ENCODE results near the gene GCN1. TPM values are rescaled to one million over a fixed set of nuclear protein-coding genes. Genes with fewer than 3 reads are reported as not detected.
A peak's percentile ranks its signal among the peaks of the same experiment; 100 is the strongest.

The GCN1 gene, protein sequence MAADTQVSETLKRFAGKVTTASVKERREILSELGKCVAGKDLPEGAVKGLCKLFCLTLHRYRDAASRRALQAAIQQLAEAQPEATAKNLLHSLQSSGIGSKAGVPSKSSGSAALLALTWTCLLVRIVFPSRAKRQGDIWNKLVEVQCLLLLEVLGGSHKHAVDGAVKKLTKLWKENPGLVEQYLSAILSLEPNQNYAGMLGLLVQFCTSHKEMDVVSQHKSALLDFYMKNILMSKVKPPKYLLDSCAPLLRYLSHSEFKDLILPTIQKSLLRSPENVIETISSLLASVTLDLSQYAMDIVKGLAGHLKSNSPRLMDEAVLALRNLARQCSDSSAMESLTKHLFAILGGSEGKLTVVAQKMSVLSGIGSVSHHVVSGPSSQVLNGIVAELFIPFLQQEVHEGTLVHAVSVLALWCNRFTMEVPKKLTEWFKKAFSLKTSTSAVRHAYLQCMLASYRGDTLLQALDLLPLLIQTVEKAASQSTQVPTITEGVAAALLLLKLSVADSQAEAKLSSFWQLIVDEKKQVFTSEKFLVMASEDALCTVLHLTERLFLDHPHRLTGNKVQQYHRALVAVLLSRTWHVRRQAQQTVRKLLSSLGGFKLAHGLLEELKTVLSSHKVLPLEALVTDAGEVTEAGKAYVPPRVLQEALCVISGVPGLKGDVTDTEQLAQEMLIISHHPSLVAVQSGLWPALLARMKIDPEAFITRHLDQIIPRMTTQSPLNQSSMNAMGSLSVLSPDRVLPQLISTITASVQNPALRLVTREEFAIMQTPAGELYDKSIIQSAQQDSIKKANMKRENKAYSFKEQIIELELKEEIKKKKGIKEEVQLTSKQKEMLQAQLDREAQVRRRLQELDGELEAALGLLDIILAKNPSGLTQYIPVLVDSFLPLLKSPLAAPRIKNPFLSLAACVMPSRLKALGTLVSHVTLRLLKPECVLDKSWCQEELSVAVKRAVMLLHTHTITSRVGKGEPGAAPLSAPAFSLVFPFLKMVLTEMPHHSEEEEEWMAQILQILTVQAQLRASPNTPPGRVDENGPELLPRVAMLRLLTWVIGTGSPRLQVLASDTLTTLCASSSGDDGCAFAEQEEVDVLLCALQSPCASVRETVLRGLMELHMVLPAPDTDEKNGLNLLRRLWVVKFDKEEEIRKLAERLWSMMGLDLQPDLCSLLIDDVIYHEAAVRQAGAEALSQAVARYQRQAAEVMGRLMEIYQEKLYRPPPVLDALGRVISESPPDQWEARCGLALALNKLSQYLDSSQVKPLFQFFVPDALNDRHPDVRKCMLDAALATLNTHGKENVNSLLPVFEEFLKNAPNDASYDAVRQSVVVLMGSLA (N-terminal part only)
- total RNA-seq (10 to 100 TPM; 24.4 to 51.7 (median 34.6) TPM), polyA plus RNA-seq (10 to 100 TPM in 1 of 2 donors, 1 to 10 TPM in 1; 7.2 to 26.7 TPM)
- long read RNA-seq, donor 1, partial matches to known transcripts, result 32 of 33 reads
- long read RNA-seq, donor 1, other reads (novel, unspliced or antisense), result 1 of 33 reads
- long read RNA-seq, donor 2, partial matches to known transcripts, result 25 of 26 reads
- long read RNA-seq, donor 2, other reads (novel, unspliced or antisense), result 1 of 26 reads
- long read RNA-seq, donor 3, full-length matches to known transcripts, result 1 of 27 reads
- long read RNA-seq, donor 3, partial matches to known transcripts, result 23 of 27 reads
- long read RNA-seq, donor 3, other reads (novel, unspliced or antisense), result 3 of 27 reads

DNA sequence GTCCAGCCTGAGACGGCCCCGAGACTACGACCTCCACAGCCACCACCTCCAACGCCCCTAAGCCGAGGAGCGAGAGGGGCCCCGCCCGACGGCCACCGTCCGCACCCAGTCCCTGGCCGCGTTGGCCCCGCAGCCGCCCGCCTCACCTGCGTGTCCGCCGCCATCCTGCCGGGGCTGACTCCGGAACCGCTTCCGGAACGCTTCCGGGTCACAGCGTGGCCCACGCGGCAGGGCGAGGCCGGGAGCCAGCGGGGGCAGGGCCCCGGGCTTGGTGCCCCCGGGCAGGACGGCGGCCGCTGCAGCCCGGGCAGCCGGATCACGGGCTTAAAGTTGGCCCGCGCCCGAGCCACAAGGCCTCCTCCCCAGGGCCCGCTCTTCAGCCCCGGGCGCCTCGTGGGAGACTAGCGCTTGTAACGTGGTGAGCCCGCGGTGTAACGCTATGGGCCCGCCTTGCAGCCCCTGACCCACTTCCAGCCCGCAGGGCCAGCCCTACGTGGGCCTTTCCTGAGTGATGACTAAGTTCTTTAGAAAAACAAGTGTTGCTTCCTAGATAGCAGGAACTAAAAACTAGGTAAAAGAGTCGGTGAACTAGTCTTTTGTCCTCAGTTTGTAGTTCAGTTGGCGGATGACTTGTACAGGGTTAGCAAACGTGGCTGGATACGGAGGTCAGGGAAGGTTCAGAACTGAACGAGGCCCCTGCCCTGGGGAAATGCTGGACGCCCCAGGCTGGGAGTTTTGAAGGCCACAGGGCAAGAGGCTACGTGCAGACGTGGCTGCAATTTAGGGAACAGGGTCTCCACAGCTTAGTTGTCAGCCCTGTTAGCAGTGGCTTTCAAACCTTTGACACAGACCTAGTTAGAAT, at the start of gene GCN1:
GCN1 (minus strand) TSS at position 182 of the 862 bp plus-strand sequence; CDS start at position 164, 18 bp downstream.
- peak within 1 kb of the TSS; percentile 73 to 97 (median 90) for H3K27ac ChIP-seq
- H3K36me3 ChIP-seq, result peaks cover 3 to 67% (median 48%) of the 10 kb centered on the region in 9 donors
- peak; percentile 85 to 94 (median 87) for DNase-seq
- peak within 1 kb of the TSS; percentile 63 to 99 (median 91) for H3K4me3 ChIP-seq
- intact Hi-C loops (cut with DNase I), result loop anchor here in 1 of 10 donors (2.0 kb wide), 1 partner anchor 78 kb away; the partner anchor contains the start of gene RAB35
- WGBS, 4 donors, result 3 to 5% (median 3%) methylated on average over 23 to 62 of the region's 62 CpGs
- peaks cover 13 to 55% (median 29%) of the 10 kb centered on the region in 12 donors for H3K4me1 ChIP-seq
- no peaks in the 10 kb centered on the region for H3K27me3 ChIP-seq
- peak; percentile 74 to 97 (median 95) for ATAC-seq
- peak in 1 of 2 donors; percentile 89 for TF ChIP-seq POLR2A (IDR thresholded peaks at IDR 0.05)
- TF ChIP-seq, protein P1, sequence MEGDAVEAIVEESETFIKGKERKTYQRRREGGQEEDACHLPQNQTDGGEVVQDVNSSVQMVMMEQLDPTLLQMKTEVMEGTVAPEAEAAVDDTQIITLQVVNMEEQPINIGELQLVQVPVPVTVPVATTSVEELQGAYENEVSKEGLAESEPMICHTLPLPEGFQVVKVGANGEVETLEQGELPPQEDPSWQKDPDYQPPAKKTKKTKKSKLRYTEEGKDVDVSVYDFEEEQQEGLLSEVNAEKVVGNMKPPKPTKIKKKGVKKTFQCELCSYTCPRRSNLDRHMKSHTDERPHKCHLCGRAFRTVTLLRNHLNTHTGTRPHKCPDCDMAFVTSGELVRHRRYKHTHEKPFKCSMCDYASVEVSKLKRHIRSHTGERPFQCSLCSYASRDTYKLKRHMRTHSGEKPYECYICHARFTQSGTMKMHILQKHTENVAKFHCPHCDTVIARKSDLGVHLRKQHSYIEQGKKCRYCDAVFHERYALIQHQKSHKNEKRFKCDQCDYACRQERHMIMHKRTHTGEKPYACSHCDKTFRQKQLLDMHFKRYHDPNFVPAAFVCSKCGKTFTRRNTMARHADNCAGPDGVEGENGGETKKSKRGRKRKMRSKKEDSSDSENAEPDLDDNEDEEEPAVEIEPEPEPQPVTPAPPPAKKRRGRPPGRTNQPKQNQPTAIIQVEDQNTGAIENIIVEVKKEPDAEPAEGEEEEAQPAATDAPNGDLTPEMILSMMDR (IDR thresholded peaks at IDR 0.05), result peak in 1 of 12 donors; percentile 6
- H3K9me3 ChIP-seq, result no peaks in the 10 kb centered on the region

DNA sequence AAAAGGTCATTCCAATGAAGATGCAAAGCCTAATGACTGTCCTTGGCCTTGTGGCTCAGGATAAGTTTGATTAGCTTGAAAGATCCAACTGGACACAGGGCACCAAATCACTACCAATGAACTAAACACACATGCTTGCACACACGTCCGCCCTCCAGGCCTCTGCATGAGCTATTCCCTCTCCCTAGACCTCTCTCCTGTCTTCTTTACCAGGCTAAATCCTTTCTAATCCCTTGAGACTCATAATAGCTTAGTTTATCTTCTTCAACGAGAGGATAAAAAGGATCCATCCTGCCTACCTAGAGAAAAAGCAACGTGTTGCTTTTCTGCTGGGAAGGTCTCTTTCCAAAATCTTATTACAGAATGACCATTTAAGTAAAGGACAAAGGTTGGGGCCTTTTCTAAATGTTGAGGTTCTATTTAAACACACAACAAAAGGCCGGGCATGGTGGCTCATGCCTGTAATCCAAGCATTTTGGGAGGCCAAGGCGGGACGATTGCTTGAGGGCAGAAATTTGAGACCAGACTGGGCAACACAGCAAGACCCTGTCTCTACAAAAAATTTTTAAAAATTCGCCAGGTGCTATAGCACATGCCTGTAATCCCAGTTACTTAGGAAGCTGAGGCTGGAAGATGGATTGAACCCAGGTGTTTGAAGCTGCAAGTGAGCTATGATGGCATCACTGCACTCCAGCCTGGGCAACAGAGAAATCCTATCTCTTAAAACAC, 48.6 kb upstream of the GCN1 start:
- ATAC-seq (no peak), DNase-seq (no peak)
- TF ChIP-seq POLR2A (IDR thresholded peaks at IDR 0.05), result no peak
- TF ChIP-seq, protein P1 (IDR thresholded peaks at IDR 0.05), result no peak
- peaks cover 0 to 5% (median 0%) of the 10 kb centered on the region in 9 donors for H3K36me3 ChIP-seq
- 68 to 75% (median 69%) methylated on average over 8 of the region's 8 CpGs for WGBS, 4 donors
- H3K27ac ChIP-seq, result peak overlapping the region in 11 of 12 donors; percentile 53 to 81 (median 72)
- H3K4me3 ChIP-seq, result no peak overlapping the region
- intact Hi-C loops (cut with DNase I), result no loop called here
- H3K9me3 ChIP-seq, result no peaks in the 10 kb centered on the region
- H3K27me3 ChIP-seq, result no peaks in the 10 kb centered on the region
- peaks cover 27 to 98% (median 90%) of the 10 kb centered on the region in 12 donors for H3K4me1 ChIP-seq

Data from heart left ventricle (tissue), 16 donors.